Ovary (tissue), 10 donors: ENCODE measurements around the gene CCL1. TPM values are rescaled to one million over a fixed set of nuclear protein-coding genes. Genes with fewer than 3 reads are reported as not detected.

Experiments used
- DNase-seq, 5 donors: peaks; one replicate each; pipeline ENCODE4 v3.0.0-alpha.2; 2019 to 2020
- H3K27ac ChIP-seq, 2 donors: fragments of 200-600 bp; one replicate each; pipeline versions ENCODE4 v1.5.1 to v1.8.0; 2019 to 2022
- H3K27me3 ChIP-seq: fragments of 200-600 bp; one replicate; pipeline ENCODE4 v1.8.0; 2022
- H3K36me3 ChIP-seq: fragments of 200-600 bp; sonication (generic); one replicate; pipeline ENCODE4 v1.5.1; 2019
- H3K4me1 ChIP-seq: one replicate; pipeline ENCODE4 v1.8.1; 2013; ENCODE audit warnings: mild to moderate bottlenecking, moderate library complexity; ENCODE audit not compliant: insufficient read depth
- H3K4me3 ChIP-seq: fragments of 200-600 bp; sonication (generic); one replicate; pipeline ENCODE4 v1.5.1; 2017
- H3K9me3 ChIP-seq, 2 donors: fragments of 200-600 bp in 1 of 2; sonication (generic) in 1 of 2; one replicate each; pipeline versions ENCODE4 v1.5.1 to v1.8.1; 2013 to 2019; ENCODE audit warnings: mild to moderate bottlenecking in 1 of 2, moderate library complexity in 1 of 2
- CTCF ChIP-seq, 3 donors: fragments of 450-650 bp in 2 of 3; fragments of 200-600 bp in 1 of 3; IDR thresholded peaks; one replicate each; pipeline versions ENCODE4 v1.5.1 to v1.8.0; 2016 to 2022; ENCODE audit warnings: antibody characterized with exemption in 3 of 3, mild to moderate bottlenecking in 1 of 3
- EP300 ChIP-seq: sonication (generic); formaldehyde crosslinking; IDR thresholded peaks from one replicate; pipeline ENCODE4 v1.6.1; 2017; ENCODE audit warnings: antibody characterized with exemption
- POLR2A ChIP-seq: fragments of 450-650 bp; IDR thresholded peaks from one replicate; pipeline ENCODE4 v1.6.1; 2017; ENCODE audit warnings: antibody characterized with exemption, mild to moderate bottlenecking, moderate library complexity
- WGBS, 3 donors: extraction: QIAGEN DNeasy Blood & Tissue Kit in 1 of 3; methylation state at CpG; one replicate each; pipeline versions ENCODE4 v1.1.5 to v1.1.7; 2013 to 2017; 5-methylcytosine and 5-hydroxymethylcytosine counted together
- intact Hi-C, 4 donors: fragments of 100-400 bp; cut with DNase I; formaldehyde crosslinking; loops; one replicate each; pipeline versions ENCODE4 v1.11.0 to v1.15.1; 2022 to 2023
- long read RNA-seq, 3 donors: library from polyadenylated mRNA in 2 of 3; unstranded in 2 of 3; transcript quantifications; one replicate each; pipeline ENCODE4 v2.0.0 and lab custom pipeline, GENCODE V29; 2021 to 2026
- polyA plus RNA-seq, 2 donors: library from polyadenylated mRNA; stranded (reverse); fragments of 200-250 nt in 1 of 2; fragments of 350-450 nt in 1 of 2; fragmentation: Illumina TruSeq in 1 of 2; extraction: RNeasy Lipid Tissue Mini Kit (QIAGEN cat#74804) in 1 of 2; gene quantifications; one replicate each; pipeline ENCODE4 v1.2.3, GENCODE V29; 2013 to 2014
- total RNA-seq, 7 donors: library from RNA; depleted of rRNA in 2 of 7; stranded (reverse); fragments of >200 nt in 2 of 7; fragmentation: NEBNext Ultra II Directional in 3 of 7; extraction: Animal tissue kit (Norgen Biotek cat#: 25700) in 3 of 7; gene quantifications; one replicate each; pipeline versions ENCODE4 v1.1.0 to v1.2.4, GENCODE V29; 2016 to 2023
- donor health status: DM: no; HTN: no; CAD: no; lungs with moderate emphysema.
- donor health status: DM: no; HTN: no; CAD: no.
- donor health status: Bipolar disorder and iron deficiency.
- donor health status: DM: yes; HTN: yes; CAD: no.
- donor health status: DM: no; HTN: no; CAD: no.
- donor health status: DM: yes; HTN: yes; CAD: no.

CCL1 gene, protein sequence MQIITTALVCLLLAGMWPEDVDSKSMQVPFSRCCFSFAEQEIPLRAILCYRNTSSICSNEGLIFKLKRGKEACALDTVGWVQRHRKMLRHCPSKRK
- total RNA-seq = not detected
- not detected for polyA plus RNA-seq
- long read RNA-seq, donor 1 = 0 reads
- long read RNA-seq, donor 2 = 0 reads
- long read RNA-seq, donor 3 = 0 reads

DNA sequence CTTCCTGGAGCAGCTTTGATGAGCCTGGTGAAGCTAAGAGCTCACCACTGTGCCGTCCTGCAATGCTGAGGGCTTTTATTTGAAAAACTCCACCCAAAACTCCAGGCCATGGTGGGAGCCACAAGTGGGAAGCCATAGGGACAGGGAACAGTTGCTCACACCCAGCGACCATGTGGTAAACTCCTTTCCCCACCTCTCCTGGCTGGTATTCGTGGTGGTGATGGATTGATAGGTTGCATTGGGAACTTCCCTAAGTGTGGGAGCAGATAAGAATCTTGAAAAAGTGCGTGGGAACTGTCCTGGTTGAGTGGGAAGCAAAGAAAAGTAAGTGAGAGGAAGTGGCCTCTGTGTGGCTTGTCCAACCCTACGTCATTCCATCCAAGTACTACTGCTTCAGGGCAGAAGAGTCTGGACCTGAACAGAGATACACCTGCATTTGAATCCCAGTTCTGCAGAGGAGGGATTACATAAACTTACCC, at the start of gene CCL1:
TSS of gene CCL1 (minus strand) at position 51 of the 479 bp plus-strand sequence. CDS start 72 bp downstream, outside the sequence.
- Histone ChIP-seq H3K4me1 (no peaks in the 10 kb centered on the region), H3K9me3 (no peaks in the 10 kb centered on the region), H3K27me3 (no peaks in the 10 kb centered on the region), H3K27ac (no peak within 1 kb of the TSS), H3K36me3 (no peaks in the 10 kb centered on the region), H3K4me3 (no peak within 1 kb of the TSS)
- 44 to 49% (median 46%) methylated on average over 5 of the region's 5 CpGs for WGBS, 3 donors
- TF ChIP-seq CTCF (IDR thresholded peaks at IDR 0.05) (no peak), EP300 (no peak), POLR2A (no peak)
- intact Hi-C loops = loop anchor here in 3 of 4 donors (2.0 to 10.0 kb wide), 3 partner anchors 158 to 162 kb away; no protein-coding TSS in a partner anchor
- no peak for DNase-seq

DNA sequence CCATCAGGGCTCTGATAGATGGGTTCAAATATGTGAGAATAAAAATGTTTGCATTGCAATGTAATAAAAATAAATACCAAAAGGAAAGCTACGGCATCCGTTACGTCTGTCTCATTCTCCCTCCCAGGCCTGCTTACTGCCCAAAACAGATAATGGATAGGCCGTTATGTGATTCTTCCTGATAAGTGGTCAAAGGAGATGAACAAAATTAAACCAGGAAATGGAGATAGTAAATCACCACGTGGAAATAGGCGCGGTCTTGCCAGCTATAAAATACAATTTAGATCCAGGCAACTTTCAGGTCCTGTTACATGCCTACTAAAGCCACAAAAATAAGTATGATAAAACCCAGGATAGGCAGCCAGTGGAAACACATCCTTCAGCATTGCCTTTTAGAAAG, 49.5 kb upstream of the CCL1 start:
- Histone ChIP-seq H3K9me3 (no peaks in the 10 kb centered on the region), H3K36me3 (no peaks in the 10 kb centered on the region), H3K27me3 (no peaks in the 10 kb centered on the region), H3K4me1 (no peaks in the 10 kb centered on the region), H3K4me3 (no peak overlapping the region), H3K27ac (no peak overlapping the region)
- WGBS, 3 donors = 53 to 63% (median 57%) methylated on average over 7 of the region's 7 CpGs
- TF ChIP-seq CTCF (IDR thresholded peaks at IDR 0.05) = no peak
- TF ChIP-seq POLR2A = no peak
- TF ChIP-seq EP300 = no peak
- DNase-seq = no peak
- intact Hi-C loops = no loop called here

GRCh38 chr17:34411646-34412421, 48.8 kb upstream of the CCL1 start:
- intact Hi-C loops = no loop called here

GRCh38 chr17:34409352-34409751, 46.3 kb upstream of the CCL1 start:
- no peak overlapping the region for H3K27ac ChIP-seq
- intact Hi-C loops = no loop called here
- 65 to 81% (median 78%) methylated on average over 4 of the region's 4 CpGs for WGBS, 3 donors
- DNase-seq = no peak
- H3K9me3 ChIP-seq = no peaks in the 10 kb centered on the region
- no peak overlapping the region for H3K4me3 ChIP-seq
- H3K4me1 ChIP-seq = no peaks in the 10 kb centered on the region
- H3K27me3 ChIP-seq = no peaks in the 10 kb centered on the region
- TF ChIP-seq POLR2A = no peak
- H3K36me3 ChIP-seq = no peaks in the 10 kb centered on the region

More at GRCh38 chr17:34411646-34412421, 48.8 kb upstream of the CCL1 start:
- Histone ChIP-seq H3K36me3 (no peaks in the 10 kb centered on the region), H3K27ac (no peak overlapping the region), H3K4me3 (no peak overlapping the region), H3K27me3 (no peaks in the 10 kb centered on the region), H3K9me3 (no peaks in the 10 kb centered on the region), H3K4me1 (no peaks in the 10 kb centered on the region)
- WGBS, 3 donors = 51 to 64% (median 54%) methylated on average over 3 to 5 of the region's 5 CpGs
- no peak for DNase-seq
- TF ChIP-seq POLR2A = no peak
- no peak for TF ChIP-seq EP300
- no peak for TF ChIP-seq CTCF (IDR thresholded peaks at IDR 0.05)

GRCh38 chr17:34408439-34408838, 45.4 kb upstream of the CCL1 start:
- Histone ChIP-seq H3K4me3 (no peak overlapping the region), H3K9me3 (no peaks in the 10 kb centered on the region), H3K4me1 (no peaks in the 10 kb centered on the region), H3K27ac (no peak overlapping the region), H3K27me3 (no peaks in the 10 kb centered on the region), H3K36me3 (no peaks in the 10 kb centered on the region)
- no peak for DNase-seq
- intact Hi-C loops = no loop called here
- 74 to 88% (median 79%) methylated on average over 1 of the region's 1 CpG for WGBS, 3 donors
- TF ChIP-seq CTCF (IDR thresholded peaks at IDR 0.05) = no peak
